ENCODE results near the gene SERGEF. TPM values are rescaled to one million over a fixed set of nuclear protein-coding genes. Genes with fewer than 3 reads are reported as not detected.

SERGEF gene
- polyA plus RNA-seq, 1 of the 3 experiments (the other 2 are of a cell fraction): 23.1 TPM

- ChIA-PET POLR2A (no interaction called here), CTCF (interaction anchor here (1.0 to 5.1 kb wide), 7 partner anchors 12 to 133 kb away, joined by 3 to 28 read pairs (median 4); no protein-coding TSS in a partner anchor)
- Histone ChIP-seq H3K4me3 (ENCODE audit: low read depth in 2 of 2, low read length in 1 of 2) (no peak overlapping the region), H4K20me1 (ENCODE audit: insufficient read depth) (no peaks in the 10 kb centered on the region), H3F3A (replicated peaks; ENCODE audit: insufficient read depth) (no peaks in the 10 kb centered on the region), H3K4me1 (ENCODE audit: control insufficient read depth in 1 of 2, insufficient read depth in 2 of 2, low read depth in 1 of 2, low read length in 1 of 2) (no peaks in the 10 kb centered on the region; a peak in 1 of 4 replicates), H3K9ac (no peak overlapping the region), H2AFZ (ENCODE audit: low read depth) (no peak overlapping the region), H3K27me3 (ENCODE audit: insufficient read depth) (no peaks in the 10 kb centered on the region), H3K4me2 (no peak overlapping the region), H3K36me3 (replicated peaks in 1 of 2; ENCODE audit: control insufficient read depth in 1 of 2, insufficient read depth in 2 of 2, low read length in 1 of 2) (peaks cover 0 to 5% of the 10 kb centered on the region in 2 experiments), H3K9me3 (no peaks in the 10 kb centered on the region; the same call in 1 of the 2 replicates), H3K9me2 (no peaks in the 10 kb centered on the region), H3K79me2 (ENCODE audit: insufficient read depth) (no peaks in the 10 kb centered on the region), H3K27ac (ENCODE audit: low read depth in 2 of 2, low read length in 1 of 2) (no peak overlapping the region)
- no peak for DNase-seq
- TF ChIP-seq YY1 (IDR thresholded peaks at IDR 0.05; ENCODE audit: low read depth) (no peak), IRF3 (IDR thresholded peaks at IDR 0.05; ENCODE audit: low read depth, low read length) (no peak), CTCF (IDR thresholded peaks at IDR 0.05) (peak; percentile 39), POLR2AphosphoS5 (IDR thresholded peaks at IDR 0.05; ENCODE audit: low read depth, low read length) (no peak)
- WGBS (ENCODE audit: low lambda C conversion rate): 62% methylated on average over 3 of the region's 3 CpGs
Observed at GRCh38 chr11:17864478-17864941, 148.3 kb downstream of the SERGEF start.

DNA sequence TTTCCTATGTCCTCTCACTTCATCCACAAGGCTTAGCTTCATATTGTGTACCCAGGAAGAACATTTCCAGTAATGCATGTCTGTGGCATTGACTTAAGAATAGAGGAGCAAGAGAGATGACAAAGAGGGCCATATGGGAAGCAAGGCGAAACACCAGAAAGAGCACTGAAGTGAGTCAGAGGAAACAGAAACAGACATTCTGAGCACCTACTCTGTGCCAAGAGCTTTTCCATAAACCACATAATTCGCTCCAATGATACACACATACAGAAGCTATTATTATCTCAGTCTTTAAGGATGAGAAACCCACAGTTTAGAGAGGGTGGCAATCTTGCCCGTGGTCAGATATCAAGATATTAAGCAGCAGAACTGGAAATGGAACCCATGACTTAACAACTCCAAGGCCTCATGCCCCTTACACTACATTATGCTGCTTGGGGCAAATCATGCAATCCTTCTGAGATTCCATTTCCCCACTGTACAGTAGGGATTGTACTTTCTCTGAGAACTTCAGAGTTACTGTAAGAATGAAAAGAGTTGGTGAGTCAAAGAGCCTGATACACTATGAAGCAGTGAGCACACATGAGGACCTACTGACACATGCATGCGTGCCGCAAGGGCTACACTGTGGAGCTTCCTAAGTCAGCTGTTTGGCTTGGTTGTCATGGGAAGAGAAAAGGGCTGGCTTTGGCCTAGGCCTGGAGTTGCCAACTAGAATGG lies 151.7 kb downstream of the SERGEF start:
- no peak overlapping the region for H3K9ac ChIP-seq
- CTCF ChIA-PET: interaction anchor here (0.8 to 5.1 kb wide), 6 partner anchors 9 to 130 kb away, joined by 4 to 28 read pairs (median 4); no protein-coding TSS in a partner anchor
- H3K27me3 ChIP-seq (ENCODE audit: insufficient read depth): no peaks in the 10 kb centered on the region
- H3K4me3 ChIP-seq (ENCODE audit: low read depth in 2 of 2, low read length in 1 of 2): no peak overlapping the region
- no peaks in the 10 kb centered on the region; a peak in 1 of 4 replicates for H3K4me1 ChIP-seq (ENCODE audit: control insufficient read depth in 1 of 2, insufficient read depth in 2 of 2, low read depth in 1 of 2, low read length in 1 of 2)
- no peaks in the 10 kb centered on the region for H4K20me1 ChIP-seq (ENCODE audit: insufficient read depth)
- H2AFZ ChIP-seq (ENCODE audit: low read depth): no peak overlapping the region
- POLR2A ChIA-PET: no interaction called here
- H3K4me2 ChIP-seq: no peak overlapping the region
- H3K79me2 ChIP-seq (ENCODE audit: insufficient read depth): no peaks in the 10 kb centered on the region
- 92% methylated on average over 5 of the region's 5 CpGs for WGBS (ENCODE audit: low lambda C conversion rate)
- H3F3A ChIP-seq (replicated peaks; ENCODE audit: insufficient read depth): no peaks in the 10 kb centered on the region
- DNase-seq: no peak
- H3K27ac ChIP-seq (ENCODE audit: low read depth in 2 of 2, low read length in 1 of 2): no peak overlapping the region
- no peaks in the 10 kb centered on the region for H3K9me2 ChIP-seq
- no peaks in the 10 kb centered on the region; the same call in 1 of the 2 replicates for H3K9me3 ChIP-seq
- no peaks in the 10 kb centered on the region for H3K36me3 ChIP-seq (replicated peaks in 1 of 2; ENCODE audit: control insufficient read depth in 1 of 2, insufficient read depth in 2 of 2, low read length in 1 of 2)
- no peak for TF ChIP-seq MEF2A (IDR thresholded peaks at IDR 0.05; ENCODE audit: borderline replicate concordance, low read depth)
- TF ChIP-seq SMC3 (IDR thresholded peaks at IDR 0.05; ENCODE audit: low read depth, low read length): no peak
- no peak for TF ChIP-seq SIN3A (IDR thresholded peaks at IDR 0.05; ENCODE audit: borderline replicate concordance, low read depth, low read length)
- TF ChIP-seq RAD21 (IDR thresholded peaks at IDR 0.05; ENCODE audit: low read length): no peak
- TF ChIP-seq NFIC (IDR thresholded peaks at IDR 0.05; ENCODE audit: borderline replicate concordance): no peak
- TF ChIP-seq, protein P1, sequence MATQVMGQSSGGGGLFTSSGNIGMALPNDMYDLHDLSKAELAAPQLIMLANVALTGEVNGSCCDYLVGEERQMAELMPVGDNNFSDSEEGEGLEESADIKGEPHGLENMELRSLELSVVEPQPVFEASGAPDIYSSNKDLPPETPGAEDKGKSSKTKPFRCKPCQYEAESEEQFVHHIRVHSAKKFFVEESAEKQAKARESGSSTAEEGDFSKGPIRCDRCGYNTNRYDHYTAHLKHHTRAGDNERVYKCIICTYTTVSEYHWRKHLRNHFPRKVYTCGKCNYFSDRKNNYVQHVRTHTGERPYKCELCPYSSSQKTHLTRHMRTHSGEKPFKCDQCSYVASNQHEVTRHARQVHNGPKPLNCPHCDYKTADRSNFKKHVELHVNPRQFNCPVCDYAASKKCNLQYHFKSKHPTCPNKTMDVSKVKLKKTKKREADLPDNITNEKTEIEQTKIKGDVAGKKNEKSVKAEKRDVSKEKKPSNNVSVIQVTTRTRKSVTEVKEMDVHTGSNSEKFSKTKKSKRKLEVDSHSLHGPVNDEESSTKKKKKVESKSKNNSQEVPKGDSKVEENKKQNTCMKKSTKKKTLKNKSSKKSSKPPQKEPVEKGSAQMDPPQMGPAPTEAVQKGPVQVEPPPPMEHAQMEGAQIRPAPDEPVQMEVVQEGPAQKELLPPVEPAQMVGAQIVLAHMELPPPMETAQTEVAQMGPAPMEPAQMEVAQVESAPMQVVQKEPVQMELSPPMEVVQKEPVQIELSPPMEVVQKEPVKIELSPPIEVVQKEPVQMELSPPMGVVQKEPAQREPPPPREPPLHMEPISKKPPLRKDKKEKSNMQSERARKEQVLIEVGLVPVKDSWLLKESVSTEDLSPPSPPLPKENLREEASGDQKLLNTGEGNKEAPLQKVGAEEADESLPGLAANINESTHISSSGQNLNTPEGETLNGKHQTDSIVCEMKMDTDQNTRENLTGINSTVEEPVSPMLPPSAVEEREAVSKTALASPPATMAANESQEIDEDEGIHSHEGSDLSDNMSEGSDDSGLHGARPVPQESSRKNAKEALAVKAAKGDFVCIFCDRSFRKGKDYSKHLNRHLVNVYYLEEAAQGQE (IDR thresholded peaks at IDR 0.05; ENCODE audit: low read depth, low read length): no peak
- TF ChIP-seq GATA2 (CRISPR knock-in tag; IDR thresholded peaks at IDR 0.05): no peak
- TF ChIP-seq JUND (IDR thresholded peaks at IDR 0.05): no peak
- no peak for TF ChIP-seq ZBTB33 (IDR thresholded peaks at IDR 0.05; ENCODE audit: borderline replicate concordance, low read depth)
- TF ChIP-seq RFX5 (IDR thresholded peaks at IDR 0.05; ENCODE audit: low read length): no peak
- no peak for TF ChIP-seq EZH2phosphoT487 (IDR thresholded peaks at IDR 0.05; ENCODE audit: borderline replicate concordance, low read depth)
- no peak for TF ChIP-seq MXI1 (IDR thresholded peaks at IDR 0.05; ENCODE audit: low read depth, low read length)

All from SK-N-SH (cell line).